Left ventricle myocardium inferior (tissue), 1 donor: ENCODE data around the gene PTPRM. TPM values are rescaled to one million over a fixed set of nuclear protein-coding genes. Genes with fewer than 3 reads are reported as not detected.
A peak's percentile ranks its signal among the peaks of the same experiment; 100 is the strongest.

Experiments used
- DNase-seq: peaks from one replicate; pipeline ENCODE4 v3.0.0-alpha.2; 2020
- H3K27ac ChIP-seq: fragments of 200-600 bp; replicated peaks from 2 replicates; pipeline ENCODE4 v1.8.0; 2021
- H3K27me3 ChIP-seq: fragments of 200-600 bp; 2 replicates; pipeline ENCODE4 v1.8.0; 2021; ENCODE audit warnings: low read depth
- H3K36me3 ChIP-seq: fragments of 200-600 bp; 2 replicates; pipeline ENCODE4 v1.8.0; 2021
- H3K4me1 ChIP-seq: fragments of 200-600 bp; 2 replicates; pipeline ENCODE4 v1.8.0; 2021
- H3K4me3 ChIP-seq: fragments of 200-600 bp; 2 replicates; pipeline ENCODE4 v1.8.0; 2021; ENCODE audit warnings: mild to moderate bottlenecking, moderate library complexity
- H3K9me3 ChIP-seq: fragments of 200-600 bp; replicated peaks from 2 replicates; pipeline ENCODE4 v1.8.0; 2021
- CTCF ChIP-seq: fragments of 200-600 bp; IDR thresholded peaks from 2 replicates; pipeline ENCODE4 v1.8.0; 2021; ENCODE audit warnings: antibody characterized with exemption, mild to moderate bottlenecking, borderline replicate concordance
- intact Hi-C: fragments of 100-400 bp; cut with micrococcal nuclease; formaldehyde crosslinking; loops from one replicate; pipeline ENCODE4 v1.11.0; 2022
- long read RNA-seq: library from polyadenylated mRNA; unstranded; transcript quantifications from one replicate; pipeline ENCODE4 v2.0.0, GENCODE V29; 2021
- total RNA-seq: library from RNA; stranded (reverse); fragmentation: NEBNext Ultra II Directional; extraction: Animal tissue kit (Norgen Biotek cat#: 25700); gene quantifications from one replicate; pipeline ENCODE4 v1.2.1, GENCODE V29; 2021
- donor health status: DM: no; HTN: yes; CAD: no; lungs with severe emphysema.

Gene PTPRM
- 132 TPM for total RNA-seq
- long read RNA-seq, partial matches to known transcripts, result 63 of 95 reads
- long read RNA-seq, other reads (novel, unspliced or antisense), result 32 of 95 reads

DNA sequence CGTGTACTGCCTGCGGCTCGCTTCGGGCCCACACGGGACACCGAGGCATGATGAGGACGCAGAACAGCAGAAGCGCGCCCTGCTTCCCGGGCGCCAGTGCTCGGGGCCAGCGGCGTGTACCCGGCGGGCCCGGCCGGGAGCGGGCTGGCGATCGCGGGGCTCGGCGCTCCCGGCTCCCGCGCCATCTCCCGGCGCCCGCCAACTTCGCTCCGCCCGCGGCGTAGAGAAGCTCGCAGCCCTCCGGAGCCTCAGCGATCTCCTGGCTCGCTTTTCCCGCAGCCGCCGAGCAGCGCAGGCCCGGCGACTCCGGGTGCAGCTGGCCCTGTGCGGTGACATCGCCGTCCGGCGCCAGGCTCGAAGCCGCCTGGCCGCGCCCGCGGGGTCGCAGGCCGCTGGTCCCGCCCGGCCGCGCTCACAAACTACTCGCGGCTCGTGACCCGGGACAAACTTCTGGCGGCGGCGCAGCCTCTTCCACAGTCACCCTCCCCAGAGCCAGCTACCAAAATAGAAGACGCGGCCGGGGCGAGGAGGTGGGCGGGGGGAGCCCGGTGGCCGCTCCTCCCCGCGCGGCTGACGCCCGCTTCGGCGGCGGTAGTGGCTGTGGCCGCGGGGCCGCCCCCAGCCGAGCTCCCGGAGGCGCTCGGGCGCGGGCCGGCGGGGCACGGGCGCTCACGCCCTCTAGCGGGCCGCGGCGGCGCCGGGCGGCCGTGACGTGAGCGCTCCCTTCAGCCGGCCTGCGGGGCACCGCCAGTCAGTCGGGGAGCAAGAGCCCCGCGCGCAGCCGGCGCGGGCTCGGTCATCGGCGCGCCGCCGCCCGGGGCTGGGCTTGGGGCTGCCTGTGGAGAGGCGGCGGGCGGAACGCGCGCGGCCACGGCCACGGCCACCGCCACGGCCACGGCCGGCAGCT lies at the start of gene PTPRM:
Gene PTPRM, plus strand, starts transcription at position 750 of the 907 bp plus-strand sequence. CDS start 503 bp downstream, outside the sequence.
- Histone ChIP-seq H3K27me3 (no peaks in the 10 kb centered on the region), H3K27ac (peak within 1 kb of the TSS; percentile 100), H3K36me3 (no peaks in the 10 kb centered on the region), H3K4me3 (peak within 1 kb of the TSS; percentile 84), H3K9me3 (no peaks in the 10 kb centered on the region), H3K4me1 (peaks cover 84% of the 10 kb centered on the region)
- DNase-seq, result peak; percentile 93
- intact Hi-C loops, result no loop called here
- TF ChIP-seq CTCF, result peak; percentile 52

DNA sequence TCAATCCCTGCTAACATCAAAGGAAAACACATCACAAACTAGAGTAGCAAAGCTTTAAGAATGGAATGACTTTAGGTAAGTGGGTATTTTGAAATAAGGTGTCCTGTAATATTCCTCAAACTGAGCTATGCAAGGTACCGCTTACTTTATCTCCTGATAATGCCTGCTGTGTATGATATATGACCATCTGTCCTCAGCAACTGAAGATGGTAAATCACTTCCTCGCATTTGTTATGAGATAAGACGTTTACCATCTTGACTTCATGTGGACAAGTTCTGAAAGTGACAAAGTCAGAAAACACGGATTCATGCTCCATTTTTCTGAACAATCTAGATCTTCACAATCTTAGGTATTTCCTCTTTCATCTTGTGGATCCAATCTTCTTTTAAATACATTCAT lies 49.3 kb upstream of the PTPRM start:
- no peak for TF ChIP-seq CTCF
- H3K27ac ChIP-seq, result no peak overlapping the region
- H3K9me3 ChIP-seq, result no peaks in the 10 kb centered on the region
- H3K27me3 ChIP-seq, result no peaks in the 10 kb centered on the region
- H3K4me3 ChIP-seq, result no peak overlapping the region
- H3K4me1 ChIP-seq, result peaks cover 24% of the 10 kb centered on the region
- no peaks in the 10 kb centered on the region for H3K36me3 ChIP-seq
- DNase-seq, result no peak
- intact Hi-C loops, result no loop called here

DNA sequence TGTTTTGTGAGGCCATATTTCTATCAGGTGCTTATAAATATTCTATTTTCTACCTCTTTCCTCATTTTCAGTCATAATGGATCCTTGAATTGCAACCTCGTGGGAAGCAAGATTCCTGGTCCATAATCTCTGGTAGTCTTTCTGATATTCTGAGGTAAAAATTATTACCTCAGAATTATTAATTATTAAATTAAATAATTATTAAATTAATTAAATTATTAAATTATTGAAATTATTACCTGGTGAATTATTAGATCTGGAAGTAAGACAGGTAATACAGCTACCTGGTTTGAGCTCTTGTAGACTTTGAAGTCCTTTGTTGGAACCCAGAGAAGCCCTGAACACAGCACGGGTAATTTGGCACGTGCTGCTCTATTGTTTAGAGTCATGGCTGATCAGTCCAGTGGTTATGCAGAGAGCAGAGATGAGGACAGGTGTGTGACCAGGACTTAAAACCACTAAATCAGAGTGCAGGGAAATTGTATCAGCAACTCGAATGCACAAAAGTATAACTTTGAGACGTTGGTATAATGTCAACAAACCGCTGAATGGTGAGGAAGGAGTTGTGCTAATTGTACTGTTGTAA lies 46.8 kb upstream of the PTPRM start:
- peaks cover 15% of the 10 kb centered on the region for H3K4me1 ChIP-seq

DNA sequence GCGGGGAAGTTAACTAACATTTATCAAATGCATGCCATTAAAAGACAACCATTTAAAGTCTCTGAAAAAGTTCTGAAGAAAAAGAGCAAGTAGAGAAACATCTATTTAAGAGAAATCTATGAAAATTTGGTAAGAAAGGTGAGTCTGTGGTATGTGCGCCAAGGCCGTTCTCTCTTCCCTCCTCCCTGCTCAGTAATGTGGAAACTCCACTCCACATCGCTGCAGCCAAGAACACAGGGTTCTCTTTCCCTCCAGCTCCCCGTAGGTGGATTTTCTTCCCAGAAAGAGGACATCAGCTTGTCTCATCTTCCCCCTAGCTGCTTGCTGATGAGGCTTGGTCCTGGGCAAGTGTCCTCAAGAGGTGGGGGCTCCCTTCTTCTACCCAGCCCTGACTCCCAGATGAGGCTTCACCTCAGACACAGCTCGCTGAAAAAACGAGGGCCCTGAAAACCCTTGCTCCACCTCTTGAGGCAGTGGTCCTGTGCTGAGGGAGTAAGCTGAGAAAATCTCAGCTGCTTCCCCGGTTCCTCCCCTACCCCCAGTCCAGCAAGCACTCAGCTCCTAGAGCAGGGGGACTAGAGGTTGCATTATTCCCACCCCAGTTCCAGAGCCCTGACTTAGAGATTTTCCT lies 45.8 kb upstream of the PTPRM start:
- intact Hi-C loops, result no loop called here
- Histone ChIP-seq H3K27ac (no peak overlapping the region), H3K4me3 (no peak overlapping the region), H3K9me3 (no peaks in the 10 kb centered on the region), H3K27me3 (no peaks in the 10 kb centered on the region), H3K36me3 (no peaks in the 10 kb centered on the region), H3K4me1 (peaks cover 13% of the 10 kb centered on the region)
- no peak for DNase-seq
- TF ChIP-seq CTCF, result no peak

More for the DNA sequence above, 46.8 kb upstream of the PTPRM start:
- Histone ChIP-seq H3K27ac (no peak overlapping the region), H3K36me3 (no peaks in the 10 kb centered on the region), H3K4me3 (no peak overlapping the region), H3K27me3 (no peaks in the 10 kb centered on the region), H3K9me3 (no peaks in the 10 kb centered on the region)
- TF ChIP-seq CTCF, result no peak
- intact Hi-C loops, result no loop called here
- DNase-seq, result no peak

DNA sequence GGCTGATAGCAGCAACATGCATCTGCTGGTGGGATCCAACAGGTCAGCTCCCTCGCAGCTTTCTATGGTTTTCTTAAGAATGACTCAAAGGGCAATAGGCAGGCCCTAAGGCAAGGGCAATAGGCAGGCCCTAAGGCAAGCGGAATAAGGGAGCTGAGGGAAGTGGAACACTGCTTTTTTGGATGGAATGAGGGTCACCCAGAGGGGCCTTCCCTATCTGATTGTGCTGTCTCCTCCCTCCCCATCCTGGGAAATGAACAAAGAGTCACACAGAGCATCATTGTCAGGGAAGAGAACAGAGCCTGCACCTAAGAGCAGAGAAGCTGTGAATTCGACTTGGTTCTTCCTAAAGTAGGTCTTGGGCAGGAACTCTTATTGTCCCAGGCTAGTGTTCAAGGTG lies 43.3 kb upstream of the PTPRM start:
- peak overlapping the region; percentile 52 for H3K27ac ChIP-seq
- H3K4me3 ChIP-seq, result no peak overlapping the region
- intact Hi-C loops, result no loop called here

More for the DNA sequence above, 43.3 kb upstream of the PTPRM start:
- TF ChIP-seq CTCF, result no peak
- H3K9me3 ChIP-seq, result no peaks in the 10 kb centered on the region
- no peaks in the 10 kb centered on the region for H3K36me3 ChIP-seq
- no peak for DNase-seq
- no peaks in the 10 kb centered on the region for H3K27me3 ChIP-seq
- peaks cover 13% of the 10 kb centered on the region for H3K4me1 ChIP-seq
